LNCaP clone FGC (cell line): ENCODE results near the gene TGFBR2.

Source experiments
- DNase-seq: peaks from one replicate; pipeline ENCODE4 v3.0.0-alpha.2; 2011; ENCODE audit warnings: low read depth
- H3K4me3 ChIP-seq: 2 replicates; pipeline ENCODE4 v1.5.1; 2011; ENCODE audit warnings: mild to moderate bottlenecking, low read depth, low read length, control low read depth
- CTCF ChIP-seq: IDR thresholded peaks from 2 replicates; pipeline ENCODE4 v1.5.1; 2012; ENCODE audit warnings: mild to moderate bottlenecking; ENCODE audit not compliant: control insufficient read depth, insufficient read depth; ENCODE audit errors: extremely low read depth

The TGFBR2 gene

GRCh38 chr3:30672959-30673358 is 66.6 kb downstream of the TGFBR2 start:
- no peak for DNase-seq
- H3K4me3 ChIP-seq, result no peak overlapping the region
- TF ChIP-seq CTCF, result no peak

GRCh38 chr3:30673425-30674341 is 67.3 kb downstream of the TGFBR2 start:
- DNase-seq, result no peak
- TF ChIP-seq CTCF, result no peak
- H3K4me3 ChIP-seq, result no peak overlapping the region

DNA sequence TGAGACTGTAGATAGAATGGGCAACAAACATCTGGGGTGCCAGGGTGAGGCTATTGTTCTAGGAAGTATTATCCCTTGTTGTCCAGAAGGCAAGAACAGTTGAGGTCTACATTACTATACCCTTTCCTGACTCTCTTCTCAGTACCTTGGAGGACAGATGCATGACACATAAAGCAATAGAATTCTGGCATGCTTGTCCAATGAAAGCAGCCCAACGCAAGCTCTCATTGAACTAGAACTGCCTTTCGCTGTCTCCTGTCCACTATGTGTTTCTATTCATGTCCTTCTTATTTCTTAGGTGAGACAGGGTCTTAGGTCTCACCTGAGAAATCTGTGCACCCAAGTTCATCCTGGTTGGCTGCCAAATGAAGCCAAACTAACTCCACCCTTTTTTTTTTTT is 68.6 kb downstream of the TGFBR2 start:
- DNase-seq, result no peak
- no peak overlapping the region for H3K4me3 ChIP-seq
- TF ChIP-seq CTCF, result no peak

DNA sequence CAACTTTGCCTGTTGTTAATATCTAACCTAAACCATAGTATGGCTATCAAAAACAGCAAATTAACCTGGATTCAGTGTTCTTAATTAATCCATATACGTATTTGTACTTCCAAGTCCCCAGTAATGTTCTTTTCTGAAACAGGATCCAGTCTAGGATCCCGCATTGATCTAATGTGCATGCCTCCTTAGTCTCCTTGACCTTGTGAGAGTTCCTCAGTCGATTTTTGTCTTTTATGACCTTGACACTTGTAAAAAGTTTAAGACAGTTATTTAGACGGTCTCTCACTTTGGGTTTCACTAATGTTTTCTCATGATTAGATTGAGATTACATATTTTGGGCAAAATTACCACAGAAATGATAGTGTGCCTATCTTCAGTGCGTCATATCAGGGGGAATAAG is 69.4 kb downstream of the TGFBR2 start:
- no peak for TF ChIP-seq CTCF
- no peak overlapping the region for H3K4me3 ChIP-seq
- no peak for DNase-seq

- TF ChIP-seq CTCF, result no peak
- no peak for DNase-seq
- H3K4me3 ChIP-seq, result no peak overlapping the region
Observed at GRCh38 chr3:30676424-30677346, 70.3 kb downstream of the TGFBR2 start.

- no peak for DNase-seq
- no peak for TF ChIP-seq CTCF
- no peak overlapping the region for H3K4me3 ChIP-seq
Observed at GRCh38 chr3:30677347-30677685, 70.9 kb downstream of the TGFBR2 start.
